ENCODE data around the gene PALS1. TPM values are rescaled to one million over a fixed set of nuclear protein-coding genes. Genes with fewer than 3 reads are reported as not detected.

PALS1 gene
- 10 to 100 TPM; 15.3 to 18.0 TPM for total RNA-seq
- long read RNA-seq, donor 1, partial matches to known transcripts, result 1 of 5 reads
- long read RNA-seq, donor 1, other reads (novel, unspliced or antisense), result 4 of 5 reads
- long read RNA-seq, donor 2, partial matches to known transcripts, result 8 of 13 reads
- long read RNA-seq, donor 2, other reads (novel, unspliced or antisense), result 5 of 13 reads

GRCh38 chr14:67241411-67242167, at the start of gene PALS1:
PALS1 (plus strand) TSS chr14:67241435; CDS start chr14:67279171, 37,736 bp downstream.
- intact Hi-C loops (cut with DNase I), result no loop called here
- peak; percentile 90 for DNase-seq (ENCODE audit: low spot score)

- no peak for DNase-seq (ENCODE audit: low spot score)
- intact Hi-C loops (cut with DNase I), result no loop called here
Measured at GRCh38 chr14:67191768-67192290, 49.4 kb upstream of the PALS1 start.

GRCh38 chr14:67192366-67192765, 48.9 kb upstream of the PALS1 start:
- intact Hi-C loops (cut with DNase I), result no loop called here
- no peak for DNase-seq (ENCODE audit: low spot score)

- DNase-seq (ENCODE audit: low spot score), result no peak
- intact Hi-C loops (cut with DNase I), result no loop called here
Measured at GRCh38 chr14:67195279-67195678, 46.0 kb upstream of the PALS1 start.

- no peak for DNase-seq (ENCODE audit: low spot score)
- intact Hi-C loops (cut with DNase I), result no loop called here
Measured at GRCh38 chr14:67199016-67199415, 42.2 kb upstream of the PALS1 start.

GRCh38 chr14:67207810-67208209, 33.4 kb upstream of the PALS1 start:
- intact Hi-C loops (cut with DNase I), result no loop called here
- no peak for DNase-seq (ENCODE audit: low spot score)

GRCh38 chr14:67218126-67218525, 23.1 kb upstream of the PALS1 start:
- DNase-seq (ENCODE audit: low spot score), result no peak
- intact Hi-C loops (cut with DNase I), result no loop called here

GRCh38 chr14:67221248-67221981, 19.8 kb upstream of the PALS1 start:
- no peak for DNase-seq (ENCODE audit: low spot score)

GRCh38 chr14:67221982-67222328, 19.3 kb upstream of the PALS1 start:
- intact Hi-C loops (cut with DNase I), result no loop called here
- no peak for DNase-seq (ENCODE audit: low spot score)

More at GRCh38 chr14:67221248-67221981, 19.8 kb upstream of the PALS1 start:
- intact Hi-C loops (cut with DNase I), result no loop called here

GRCh38 chr14:67225523-67225922, 15.7 kb upstream of the PALS1 start:
- no peak for DNase-seq (ENCODE audit: low spot score)
- intact Hi-C loops (cut with DNase I), result no loop called here

GRCh38 chr14:67228325-67228984, 12.8 kb upstream of the PALS1 start:
- DNase-seq (ENCODE audit: low spot score), result no peak
- intact Hi-C loops (cut with DNase I), result no loop called here

GRCh38 chr14:67232066-67232465, 9.2 kb upstream of the PALS1 start:
- no peak for DNase-seq (ENCODE audit: low spot score)
- intact Hi-C loops (cut with DNase I), result no loop called here

GRCh38 chr14:67232621-67233020, 8.6 kb upstream of the PALS1 start:
- intact Hi-C loops (cut with DNase I), result no loop called here
- DNase-seq (ENCODE audit: low spot score), result no peak

- intact Hi-C loops (cut with DNase I), result no loop called here
- no peak for DNase-seq (ENCODE audit: low spot score)
Measured at GRCh38 chr14:67237591-67237990, 3.6 kb upstream of the PALS1 start.

- intact Hi-C loops (cut with DNase I), result no loop called here
Measured at GRCh38 chr14:67239582-67239981, 1.7 kb upstream of the PALS1 start.

GRCh38 chr14:67240168-67240932, 885 bp upstream of the PALS1 start:
- intact Hi-C loops (cut with DNase I), result no loop called here
- no peak for DNase-seq (ENCODE audit: low spot score)

More at GRCh38 chr14:67239582-67239981, 1.7 kb upstream of the PALS1 start:
- no peak for DNase-seq (ENCODE audit: low spot score)

- DNase-seq (ENCODE audit: low spot score), result peak; percentile 99
- intact Hi-C loops (cut with DNase I), result no loop called here
Measured at GRCh38 chr14:67240978-67241410, 241 bp upstream of the PALS1 start.

GRCh38 chr14:67242168-67242420, 859 bp downstream of the PALS1 start:
- intact Hi-C loops (cut with DNase I), result no loop called here
- no peak for DNase-seq (ENCODE audit: low spot score)

GRCh38 chr14:67245104-67245503, 3.9 kb downstream of the PALS1 start:
- intact Hi-C loops (cut with DNase I), result no loop called here
- DNase-seq (ENCODE audit: low spot score), result no peak
